HCT116 (cell line): Measurements from ENCODE around the gene EME1.

Experiments used
- CEBPB ChIP-seq: IDR thresholded peaks from 2 replicates; pipeline ENCODE4 v1.6.1; 2012; ENCODE audit warnings: low read depth
- EGR1 ChIP-seq: IDR thresholded peaks from 2 replicates; pipeline ENCODE4 v1.6.1; 2012; ENCODE audit warnings: low read depth
- EZH2 ChIP-seq: fragments of 200-600 bp; sonication (generic); IDR thresholded peaks from 2 replicates; pipeline ENCODE4 v1.6.1; 2017; ENCODE audit warnings: antibody characterized with exemption, mixed run types
- EZH2phosphoT487 ChIP-seq: fragments of 200-600 bp; IDR thresholded peaks from 2 replicates; pipeline ENCODE4 v1.6.1; 2018; ENCODE audit warnings: antibody characterized with exemption, borderline replicate concordance
- POLR2A ChIP-seq: IDR thresholded peaks from 2 replicates; pipeline ENCODE4 v1.7.0; 2011; ENCODE audit warnings: borderline replicate concordance; ENCODE audit not compliant: insufficient read depth, insufficient read length; ENCODE audit errors: extremely low read depth
- POLR2AphosphoS5 ChIP-seq: IDR thresholded peaks from 2 replicates; pipeline ENCODE4 v1.6.1; 2011; ENCODE audit warnings: mild to moderate bottlenecking, low read depth, low read length, moderate library complexity
- SIN3A ChIP-seq: IDR thresholded peaks from 2 replicates; pipeline ENCODE4 v1.6.1; 2012; ENCODE audit warnings: low read depth
- SP1 ChIP-seq: IDR thresholded peaks from 2 replicates; pipeline ENCODE4 v1.6.1; 2012; ENCODE audit warnings: low read depth
- SRF ChIP-seq: IDR thresholded peaks from 2 replicates; pipeline ENCODE4 v1.6.1; 2012; ENCODE audit warnings: low read depth
- TCF7L2 ChIP-seq: IDR thresholded peaks from 2 replicates; pipeline ENCODE4 v1.7.0; 2011; ENCODE audit warnings: borderline replicate concordance, inconsistent platforms; ENCODE audit not compliant: insufficient read depth, insufficient read length; ENCODE audit errors: extremely low read depth
- YY1 ChIP-seq: IDR thresholded peaks from 2 replicates; pipeline ENCODE4 v1.6.1; 2011; ENCODE audit warnings: low read length, low read depth, moderate library complexity, mild to moderate bottlenecking; ENCODE audit not compliant: insufficient replicate concordance; ENCODE audit errors: extremely low read depth
- TF ChIP-seq, protein P1 (sequence below), 3 experiments: fragments of 200-600 bp in 1 of 3; sonication (generic) in 1 of 3; IDR thresholded peaks in 2 of 3; conservative IDR thresholded peaks in 1 of 3; 2 replicates each; pipeline ENCODE4 v1.5.1; 2012 to 2017; ENCODE audit warnings: low read depth in 2 of 3, low read length in 2 of 3, antibody characterized with exemption in 1 of 3, borderline replicate concordance in 1 of 3, control low read depth in 1 of 3, mild to moderate bottlenecking in 1 of 3, mixed read lengths in 1 of 3, mixed run types in 1 of 3, moderate library complexity in 1 of 3; ENCODE audit not compliant: insufficient read depth in 1 of 3
- TF ChIP-seq, protein P2 (sequence below): IDR thresholded peaks from 2 replicates; pipeline ENCODE4 v1.6.1; 2012
- TF ChIP-seq, protein P3 (sequence below): IDR thresholded peaks from 2 replicates; pipeline ENCODE4 v1.6.1; 2011; ENCODE audit warnings: mild to moderate bottlenecking, low read length, moderate library complexity; ENCODE audit not compliant: insufficient replicate concordance; ENCODE audit errors: extremely low read depth

DNA sequence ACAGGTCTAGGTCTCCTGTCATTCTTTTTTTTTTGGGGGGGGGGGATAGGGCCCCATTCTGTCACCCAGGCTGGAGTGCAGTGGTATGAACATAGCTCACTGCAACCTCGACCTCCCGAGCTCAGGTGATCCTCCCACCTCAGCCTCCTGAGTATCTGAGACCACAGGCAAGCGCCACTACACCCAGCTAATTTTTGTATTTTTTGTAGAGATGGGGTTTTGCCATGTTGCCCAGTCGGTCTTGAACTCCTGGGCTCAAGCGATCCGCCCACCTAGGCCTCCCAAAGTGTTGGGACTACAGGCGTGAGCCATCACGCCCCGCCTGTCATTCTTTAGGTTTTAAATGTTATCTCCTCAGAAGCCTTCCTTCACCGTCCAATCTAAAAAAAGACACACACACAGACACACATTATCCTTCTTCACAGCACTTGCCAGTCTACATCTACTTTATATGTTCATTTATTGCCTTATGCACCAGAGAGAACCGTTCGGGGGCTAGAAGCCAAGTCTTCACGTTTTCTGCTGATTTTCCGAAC is 739 bp upstream of the EME1 start:
- TF ChIP-seq EGR1 (no peak), POLR2AphosphoS5 (no peak), EZH2 (no peak), POLR2A (no peak), SP1 (no peak), YY1 (no peak), SRF (no peak), EZH2phosphoT487 (no peak), TCF7L2 (no peak), CEBPB (no peak), SIN3A (no peak)
- TF ChIP-seq, protein P1, sequence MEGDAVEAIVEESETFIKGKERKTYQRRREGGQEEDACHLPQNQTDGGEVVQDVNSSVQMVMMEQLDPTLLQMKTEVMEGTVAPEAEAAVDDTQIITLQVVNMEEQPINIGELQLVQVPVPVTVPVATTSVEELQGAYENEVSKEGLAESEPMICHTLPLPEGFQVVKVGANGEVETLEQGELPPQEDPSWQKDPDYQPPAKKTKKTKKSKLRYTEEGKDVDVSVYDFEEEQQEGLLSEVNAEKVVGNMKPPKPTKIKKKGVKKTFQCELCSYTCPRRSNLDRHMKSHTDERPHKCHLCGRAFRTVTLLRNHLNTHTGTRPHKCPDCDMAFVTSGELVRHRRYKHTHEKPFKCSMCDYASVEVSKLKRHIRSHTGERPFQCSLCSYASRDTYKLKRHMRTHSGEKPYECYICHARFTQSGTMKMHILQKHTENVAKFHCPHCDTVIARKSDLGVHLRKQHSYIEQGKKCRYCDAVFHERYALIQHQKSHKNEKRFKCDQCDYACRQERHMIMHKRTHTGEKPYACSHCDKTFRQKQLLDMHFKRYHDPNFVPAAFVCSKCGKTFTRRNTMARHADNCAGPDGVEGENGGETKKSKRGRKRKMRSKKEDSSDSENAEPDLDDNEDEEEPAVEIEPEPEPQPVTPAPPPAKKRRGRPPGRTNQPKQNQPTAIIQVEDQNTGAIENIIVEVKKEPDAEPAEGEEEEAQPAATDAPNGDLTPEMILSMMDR (IDR thresholded peaks at IDR 0.05 in 2 of 3, conservative IDR thresholded peaks at IDR 0.05 in 1 of 3; ENCODE audit: borderline replicate concordance in 1 of 3, insufficient read depth in 1 of 3, low read depth in 2 of 3, low read length in 2 of 3), result no peak
- TF ChIP-seq, protein P2, sequence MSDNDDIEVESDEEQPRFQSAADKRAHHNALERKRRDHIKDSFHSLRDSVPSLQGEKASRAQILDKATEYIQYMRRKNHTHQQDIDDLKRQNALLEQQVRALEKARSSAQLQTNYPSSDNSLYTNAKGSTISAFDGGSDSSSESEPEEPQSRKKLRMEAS, result no peak
- TF ChIP-seq, protein P3, sequence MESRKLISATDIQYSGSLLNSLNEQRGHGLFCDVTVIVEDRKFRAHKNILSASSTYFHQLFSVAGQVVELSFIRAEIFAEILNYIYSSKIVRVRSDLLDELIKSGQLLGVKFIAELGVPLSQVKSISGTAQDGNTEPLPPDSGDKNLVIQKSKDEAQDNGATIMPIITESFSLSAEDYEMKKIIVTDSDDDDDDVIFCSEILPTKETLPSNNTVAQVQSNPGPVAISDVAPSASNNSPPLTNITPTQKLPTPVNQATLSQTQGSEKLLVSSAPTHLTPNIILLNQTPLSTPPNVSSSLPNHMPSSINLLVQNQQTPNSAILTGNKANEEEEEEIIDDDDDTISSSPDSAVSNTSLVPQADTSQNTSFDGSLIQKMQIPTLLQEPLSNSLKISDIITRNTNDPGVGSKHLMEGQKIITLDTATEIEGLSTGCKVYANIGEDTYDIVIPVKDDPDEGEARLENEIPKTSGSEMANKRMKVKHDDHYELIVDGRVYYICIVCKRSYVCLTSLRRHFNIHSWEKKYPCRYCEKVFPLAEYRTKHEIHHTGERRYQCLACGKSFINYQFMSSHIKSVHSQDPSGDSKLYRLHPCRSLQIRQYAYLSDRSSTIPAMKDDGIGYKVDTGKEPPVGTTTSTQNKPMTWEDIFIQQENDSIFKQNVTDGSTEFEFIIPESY, result no peak
